ENCODE measurements around the gene DCAF8. TPM values are rescaled to one million over a fixed set of nuclear protein-coding genes. Genes with fewer than 3 reads are reported as not detected.
A peak's percentile ranks its signal among the peaks of the same experiment; 100 is the strongest.

Gene DCAF8
- total RNA-seq, 1 experiment from 2014 or later: 98.1 TPM

GRCh38 chr1:160211046-160211790 is 51.1 kb downstream of the DCAF8 start:
- no peaks in the 10 kb centered on the region for H3K9me3 ChIP-seq (ENCODE audit: control insufficient read depth in 1 of 2, insufficient read depth in 1 of 2, low read depth in 1 of 2, low read length in 2 of 2)
- H3K9me2 ChIP-seq (ENCODE audit: insufficient read depth): no peaks in the 10 kb centered on the region
- H3K27me3 ChIP-seq (ENCODE audit: insufficient read depth, low read length): no peaks in the 10 kb centered on the region
- 0 out of 2 replicates have a peak, but pooled peaks cover 4% of the 10 kb centered on the region for H4K20me1 ChIP-seq (ENCODE audit: insufficient read depth)
- intact Hi-C loops (cut with micrococcal nuclease): no loop called here
- no peak overlapping the region for H3K27ac ChIP-seq (ENCODE audit: low read depth, low read length)
- no peak for ATAC-seq
- ChIA-PET CTCF (interaction anchor here (1.3 kb wide), 1 partner anchor 18 kb away, joined by 4 read pairs; no protein-coding TSS in a partner anchor), RAD21 (ENCODE audit: low non-redundant PET in 1 of 2, low total read pairs in 2 of 2, uncharacterized antibody in 2 of 2, unreplicated experiment in 2 of 2) (no interaction called here), POLR2A (no interaction called here)
- no peak overlapping the region for H3K4me3 ChIP-seq (replicated peaks in 1 of 2; ENCODE audit: low read depth in 1 of 2, low read length in 2 of 2)
- H3K9ac ChIP-seq (ENCODE audit: low read length): no peak overlapping the region
- DNase-seq (ENCODE audit: low read depth, low spot score): no peak
- H3K4me1 ChIP-seq (ENCODE audit: control insufficient read depth in 1 of 2, insufficient read depth in 2 of 2, low read length in 2 of 2): peaks cover 5 to 9% of the 10 kb centered on the region in 2 experiments; a peak in 3 of 4 replicates
- no TSS peak for BruUV-seq (replicated peaks)
- TF ChIP-seq ZNF274 (IDR thresholded peaks at IDR 0.05; ENCODE audit: low read depth, low read length) (no peak), POLR2AphosphoS5 (IDR thresholded peaks at IDR 0.05; ENCODE audit: low read depth, low read length) (0 out of 2 replicates have a peak, but pooled peaks have one; percentile 25), EGR1 (IDR thresholded peaks at IDR 0.05; ENCODE audit: low read depth) (no peak)
- peaks cover 40% of the 10 kb centered on the region for H3K79me2 ChIP-seq (ENCODE audit: insufficient read depth, low read length)
- H3K4me2 ChIP-seq (ENCODE audit: low read length): no peak overlapping the region
- H3K36me3 ChIP-seq (ENCODE audit: control insufficient read depth in 1 of 2, insufficient read depth in 2 of 2, low read length in 2 of 2): peaks cover 42 to 62% of the 10 kb centered on the region in 2 experiments; a peak in 3 of 4 replicates
- no peak overlapping the region for H2AFZ ChIP-seq (ENCODE audit: low read depth, low read length, poor library complexity, severe bottlenecking)

GRCh38 chr1:160210561-160210960 is 51.8 kb downstream of the DCAF8 start:
- Histone ChIP-seq H3K79me2 (ENCODE audit: insufficient read depth, low read length) (peaks cover 44% of the 10 kb centered on the region), H3K4me2 (ENCODE audit: low read length) (no peak overlapping the region), H3K4me1 (ENCODE audit: control insufficient read depth in 1 of 2, insufficient read depth in 2 of 2, low read length in 2 of 2) (peaks cover 6 to 12% of the 10 kb centered on the region in 2 experiments; a peak in 3 of 4 replicates), H3K4me3 (replicated peaks in 1 of 2; ENCODE audit: low read depth in 1 of 2, low read length in 2 of 2) (no peak overlapping the region), H4K20me1 (ENCODE audit: insufficient read depth) (0 out of 2 replicates have a peak, but pooled peaks cover 4% of the 10 kb centered on the region), H3K36me3 (ENCODE audit: control insufficient read depth in 1 of 2, insufficient read depth in 2 of 2, low read length in 2 of 2) (peaks cover 36 to 56% of the 10 kb centered on the region in 2 experiments; a peak in 3 of 4 replicates), H3K27ac (ENCODE audit: low read depth, low read length) (no peak overlapping the region), H3K27me3 (ENCODE audit: insufficient read depth, low read length) (no peaks in the 10 kb centered on the region), H3K9me3 (ENCODE audit: control insufficient read depth in 1 of 2, insufficient read depth in 1 of 2, low read depth in 1 of 2, low read length in 2 of 2) (no peaks in the 10 kb centered on the region), H3K9me2 (ENCODE audit: insufficient read depth) (no peaks in the 10 kb centered on the region), H3K9ac (ENCODE audit: low read length) (no peak overlapping the region), H2AFZ (ENCODE audit: low read depth, low read length, poor library complexity, severe bottlenecking) (no peak overlapping the region)
- RAD21 ChIA-PET (ENCODE audit: low non-redundant PET in 1 of 2, low total read pairs in 2 of 2, uncharacterized antibody in 2 of 2, unreplicated experiment in 2 of 2): no interaction called here
- CTCF ChIA-PET: interaction anchor here (1.3 kb wide), 1 partner anchor 17 kb away, joined by 4 read pairs; no protein-coding TSS in a partner anchor
- intact Hi-C loops (cut with micrococcal nuclease): no loop called here
- no peak for TF ChIP-seq CEBPB (IDR thresholded peaks at IDR 0.05; ENCODE audit: low read depth)
- no peak for TF ChIP-seq ZFX (IDR thresholded peaks at IDR 0.05)
- no peak for TF ChIP-seq ZNF274 (IDR thresholded peaks at IDR 0.05; ENCODE audit: low read depth, low read length)
- no peak for TF ChIP-seq SIN3A (IDR thresholded peaks at IDR 0.05; ENCODE audit: low read depth)
- no peak for TF ChIP-seq CTCF (IDR thresholded peaks at IDR 0.05 in 2 of 3, conservative IDR thresholded peaks at IDR 0.05 in 1 of 3; ENCODE audit: borderline replicate concordance in 1 of 3, insufficient read depth in 1 of 3, low read depth in 2 of 3, low read length in 2 of 3)
- POLR2A ChIA-PET: no interaction called here
- BruUV-seq (replicated peaks): no TSS peak
- no peak for DNase-seq (ENCODE audit: low read depth, low spot score)
- no peak for ATAC-seq
